ENCODE data around the gene WNT10A. TPM values are rescaled to one million over a fixed set of nuclear protein-coding genes. Genes with fewer than 3 reads are reported as not detected.

The WNT10A gene
- total and polyA plus RNA-seq, 2 of the 8 experiments (the other 6 are each of a cell fraction or from before 2014, with no cell fraction given): 0.05 TPM; not detected in 1

GRCh38 chr2:218852911-218853667 is 27.6 kb upstream of the WNT10A start (continued):
- TF ChIP-seq EZH2 (IDR thresholded peaks at IDR 0.05; ENCODE audit: low read depth, low read length, severe bottlenecking) (peak; percentile 65), BCL11A (IDR thresholded peaks at IDR 0.05; ENCODE audit: low read depth in 2 of 2, low read length in 2 of 2) (no peak), TAF1 (IDR thresholded peaks at IDR 0.05; ENCODE audit: low read depth, low read length) (no peak), BRCA1 (IDR thresholded peaks at IDR 0.05; ENCODE audit: low read depth, low read length) (no peak), POU5F1 (IDR thresholded peaks at IDR 0.05; ENCODE audit: low read depth, low read length) (no peak), CEBPB (IDR thresholded peaks at IDR 0.05; ENCODE audit: low read depth, low read length) (no peak)

Data from H1 (cell line).